RWPE1 (cell line): ENCODE results near the gene ARMC6.

ENCODE experiments used
- CTCF ChIA-PET: fragments of 350-600 bp; sonication (Branson Sonifier 250); formaldehyde crosslinking; extraction: SDS; loops from one replicate; lab custom pipeline; 2021; lab: Yijun Ruan, JAX
- POLR2A ChIA-PET: fragments of 400-600 bp; formaldehyde crosslinking; extraction: SDS; loops from one replicate; lab custom pipeline; 2020; ENCODE audit warnings: antibody characterized with exemption; ENCODE audit not compliant: low non-redundant PET; lab: Yijun Ruan, JAX
- DNase-seq: peaks from one replicate; pipeline ENCODE4 v3.0.0; 2012; ENCODE audit warnings: low spot score
- H3K27ac ChIP-seq: fragments of 450-650 bp; 2 replicates; pipeline ENCODE4 v1.5.1; 2017
- TF ChIP-seq, protein P1 (sequence below): fragments of 450-650 bp; conservative IDR thresholded peaks from 2 replicates; pipeline ENCODE4 v1.5.1; 2017; ENCODE audit warnings: low read depth, mild to moderate bottlenecking

The ARMC6 gene

GRCh38 chr19:18990128-18990708 lies 43.2 kb upstream of the ARMC6 start:
- DNase-seq: no peak
- POLR2A ChIA-PET: no interaction called here
- CTCF ChIA-PET: interaction anchor here (0.7 kb wide), 2 partner anchors 63 to 82 kb away, joined by 3 read pairs; no protein-coding TSS in a partner anchor
- H3K27ac ChIP-seq: peak overlapping the region; percentile 22
- TF ChIP-seq, protein P1, sequence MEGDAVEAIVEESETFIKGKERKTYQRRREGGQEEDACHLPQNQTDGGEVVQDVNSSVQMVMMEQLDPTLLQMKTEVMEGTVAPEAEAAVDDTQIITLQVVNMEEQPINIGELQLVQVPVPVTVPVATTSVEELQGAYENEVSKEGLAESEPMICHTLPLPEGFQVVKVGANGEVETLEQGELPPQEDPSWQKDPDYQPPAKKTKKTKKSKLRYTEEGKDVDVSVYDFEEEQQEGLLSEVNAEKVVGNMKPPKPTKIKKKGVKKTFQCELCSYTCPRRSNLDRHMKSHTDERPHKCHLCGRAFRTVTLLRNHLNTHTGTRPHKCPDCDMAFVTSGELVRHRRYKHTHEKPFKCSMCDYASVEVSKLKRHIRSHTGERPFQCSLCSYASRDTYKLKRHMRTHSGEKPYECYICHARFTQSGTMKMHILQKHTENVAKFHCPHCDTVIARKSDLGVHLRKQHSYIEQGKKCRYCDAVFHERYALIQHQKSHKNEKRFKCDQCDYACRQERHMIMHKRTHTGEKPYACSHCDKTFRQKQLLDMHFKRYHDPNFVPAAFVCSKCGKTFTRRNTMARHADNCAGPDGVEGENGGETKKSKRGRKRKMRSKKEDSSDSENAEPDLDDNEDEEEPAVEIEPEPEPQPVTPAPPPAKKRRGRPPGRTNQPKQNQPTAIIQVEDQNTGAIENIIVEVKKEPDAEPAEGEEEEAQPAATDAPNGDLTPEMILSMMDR: no peak

DNA sequence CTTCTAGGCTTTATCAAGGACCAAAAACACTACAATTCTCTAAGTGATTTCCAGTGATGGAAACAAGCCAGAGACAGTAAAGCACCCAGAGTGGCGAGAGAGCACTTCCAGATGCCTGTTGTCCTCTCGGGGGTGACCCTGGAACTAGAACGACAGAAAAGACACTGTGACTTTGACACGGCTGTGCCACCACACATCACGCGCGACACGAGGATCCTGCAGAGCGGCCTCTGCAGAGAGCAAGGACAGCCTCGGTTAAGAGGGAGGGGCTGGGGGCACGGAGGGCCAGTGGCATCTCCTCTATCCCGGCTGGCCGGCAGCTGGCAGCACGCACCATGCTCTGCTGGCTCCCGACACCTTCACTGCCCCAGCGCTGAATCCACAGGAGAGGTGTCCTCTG lies 42.4 kb upstream of the ARMC6 start:
- peak overlapping the region; percentile 14; the same call in 1 of the 2 replicates for H3K27ac ChIP-seq
- ChIA-PET POLR2A (no interaction called here), CTCF (interaction anchor here (0.7 kb wide), 1 partner anchor 64 kb away, joined by 3 read pairs; no protein-coding TSS in a partner anchor)
- DNase-seq: no peak
- TF ChIP-seq, protein P1: no peak

- TF ChIP-seq, protein P1: no peak
- POLR2A ChIA-PET: no interaction called here
- DNase-seq: no peak
- CTCF ChIA-PET: interaction anchor here (1.1 kb wide), 1 partner anchor 8 kb away, joined by 3 read pairs; no protein-coding TSS in a partner anchor
- peak overlapping the region; percentile 14; the same call in 1 of the 2 replicates for H3K27ac ChIP-seq
Observed at GRCh38 chr19:18991468-18991867, 41.9 kb upstream of the ARMC6 start.

GRCh38 chr19:18992696-18993095 lies 40.7 kb upstream of the ARMC6 start:
- peak overlapping the region; percentile 11 for H3K27ac ChIP-seq
- CTCF ChIA-PET: interaction anchor here (0.7 kb wide), 1 partner anchor 53 kb away, joined by 3 read pairs; no protein-coding TSS in a partner anchor
- POLR2A ChIA-PET: no interaction called here
- DNase-seq: no peak
- TF ChIP-seq, protein P1: no peak

GRCh38 chr19:18993115-18993514 lies 40.3 kb upstream of the ARMC6 start:
- CTCF ChIA-PET: interaction anchor here (0.7 kb wide), 1 partner anchor 53 kb away, joined by 3 read pairs; no protein-coding TSS in a partner anchor

DNA sequence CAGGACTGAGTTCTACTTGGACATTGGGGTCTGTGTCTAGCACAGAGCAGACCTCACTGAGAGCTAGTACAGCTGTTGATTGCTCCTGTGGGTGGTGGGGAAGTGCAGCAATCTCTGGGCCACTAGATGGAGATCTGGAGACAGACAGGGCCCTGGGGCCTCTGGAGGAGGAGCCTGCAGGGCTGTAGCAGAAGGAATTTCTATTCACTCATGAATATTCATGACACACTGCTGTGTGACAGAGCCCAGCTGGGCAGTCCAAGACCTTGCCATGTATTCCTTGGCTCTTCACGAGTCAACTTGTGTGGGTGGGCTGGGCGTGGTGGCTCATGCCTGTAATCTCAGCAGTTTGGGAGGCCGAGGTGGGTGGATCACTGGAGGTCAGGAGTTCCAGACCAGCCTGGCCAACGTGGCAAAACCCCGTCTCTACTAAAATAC lies 37.6 kb upstream of the ARMC6 start:
- CTCF ChIA-PET: interaction anchor here (0.7 to 1.1 kb wide), 3 partner anchors 8 to 126 kb away, joined by 3 read pairs; no protein-coding TSS in a partner anchor
- POLR2A ChIA-PET: no interaction called here
- peak overlapping the region; percentile 17 for H3K27ac ChIP-seq
- DNase-seq: peak; percentile 75
- TF ChIP-seq, protein P1: no peak; the same call in 1 of the 2 replicates

More at GRCh38 chr19:18993115-18993514, 40.3 kb upstream of the ARMC6 start:
- DNase-seq: no peak
- POLR2A ChIA-PET: no interaction called here
- H3K27ac ChIP-seq: no peak overlapping the region
- TF ChIP-seq, protein P1: no peak
